Measurements from ENCODE around the gene NDFIP1.

NDFIP1 gene

DNA sequence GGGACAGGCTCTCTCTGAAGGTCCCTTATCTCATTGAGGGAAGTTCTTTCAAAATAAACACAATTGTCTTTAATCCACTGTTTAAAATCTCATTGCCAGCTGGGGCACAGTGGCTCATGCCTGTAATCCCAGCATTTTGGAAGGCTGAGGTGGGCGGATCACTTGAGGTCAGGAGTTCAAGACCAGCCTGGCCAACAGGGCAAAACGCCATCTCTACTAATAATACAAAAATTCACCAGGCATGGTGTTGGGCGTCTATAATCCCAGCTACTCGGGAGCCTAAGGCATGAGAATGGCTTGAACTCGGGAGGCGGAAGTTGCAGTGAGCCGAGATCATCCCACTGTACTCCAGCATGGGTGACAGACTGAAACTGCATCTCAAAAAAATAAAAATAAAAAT, 8.3 kb upstream of the NDFIP1 start:
- no peak for DNase-seq (ENCODE audit: low read depth in 2 of 2)
- no peak for TF ChIP-seq CTCF (IDR thresholded peaks at IDR 0.05; ENCODE audit: low read depth, low read length)
- H3K4me3 ChIP-seq (replicated peaks in 1 of 2; ENCODE audit: low read depth in 2 of 2, low read length in 2 of 2), result no peak overlapping the region

DNA sequence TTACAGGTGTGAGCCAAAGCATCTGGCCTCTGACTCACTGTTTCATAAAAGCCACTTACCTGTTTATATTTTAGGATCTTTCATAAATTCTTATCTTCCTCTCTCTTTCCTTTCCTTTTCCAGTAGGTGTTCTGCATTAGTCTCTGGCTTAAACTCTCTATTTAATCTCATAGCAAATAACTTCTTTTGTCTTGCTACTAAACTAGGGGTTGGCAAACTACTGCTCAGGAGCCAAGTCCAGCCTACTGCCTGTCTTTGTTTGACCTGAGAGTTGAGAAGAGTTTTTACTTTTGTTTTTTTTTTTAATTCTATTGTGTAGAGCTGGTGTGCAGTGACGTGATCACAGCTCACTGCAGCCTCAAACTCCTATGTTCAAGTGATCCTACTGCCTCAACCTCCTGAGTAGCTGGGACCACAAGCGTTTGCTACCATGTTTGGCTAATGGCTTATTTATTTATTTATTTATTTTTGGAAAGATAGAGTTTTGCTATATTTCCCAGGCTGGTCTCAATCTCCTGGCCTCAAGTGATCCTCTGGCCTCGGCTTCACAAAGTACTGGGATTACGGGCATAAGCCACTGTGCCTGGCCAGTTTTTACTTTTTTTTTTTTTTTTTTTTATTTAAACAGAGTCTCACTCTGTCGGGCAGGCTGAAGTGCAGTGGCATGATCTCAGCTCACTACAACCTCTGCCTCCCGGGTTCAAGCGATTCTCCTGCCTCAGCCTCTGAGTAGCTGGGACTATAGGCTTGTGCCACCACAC, 5.4 kb upstream of the NDFIP1 start:
- H3K4me3 ChIP-seq (replicated peaks in 1 of 2; ENCODE audit: low read depth in 2 of 2, low read length in 2 of 2), result no peak overlapping the region
- no peak for TF ChIP-seq CTCF (IDR thresholded peaks at IDR 0.05; ENCODE audit: low read depth, low read length)
- no peak for DNase-seq (ENCODE audit: low read depth in 2 of 2)

DNA sequence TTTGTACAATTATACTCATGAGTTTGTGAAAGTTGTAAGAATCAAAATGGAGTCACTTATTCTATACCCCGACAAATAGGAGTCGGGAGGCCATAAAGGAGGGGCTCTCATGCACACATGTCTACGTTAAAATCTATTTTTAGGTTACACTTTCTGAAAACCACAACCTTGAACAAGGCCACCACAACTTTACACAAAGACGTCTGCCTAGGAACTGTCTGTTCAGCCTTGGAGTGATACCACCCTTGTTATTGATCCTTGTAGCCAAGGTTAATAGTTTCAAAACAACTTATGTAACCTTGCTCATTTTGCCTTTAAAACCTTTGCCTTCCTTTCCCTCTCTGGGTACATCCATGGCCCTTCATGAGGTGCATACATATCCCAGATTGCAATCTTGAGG, 4.1 kb upstream of the NDFIP1 start:
- TF ChIP-seq CTCF (IDR thresholded peaks at IDR 0.05; ENCODE audit: low read depth, low read length), result no peak
- H3K4me3 ChIP-seq (replicated peaks in 1 of 2; ENCODE audit: low read depth in 2 of 2, low read length in 2 of 2), result no peak overlapping the region
- DNase-seq (ENCODE audit: low read depth in 2 of 2), result no peak

- H3K4me3 ChIP-seq (replicated peaks in 1 of 2; ENCODE audit: low read depth in 2 of 2, low read length in 2 of 2), result no peak overlapping the region
- peak; percentile 9 to 54 for DNase-seq (ENCODE audit: low read depth in 2 of 2)
- TF ChIP-seq CTCF (IDR thresholded peaks at IDR 0.05; ENCODE audit: low read depth, low read length), result no peak
Observed at GRCh38 chr5:142106061-142106460, 2.5 kb upstream of the NDFIP1 start.

GRCh38 chr5:142107036-142107735, 1.4 kb upstream of the NDFIP1 start:
- no peak for TF ChIP-seq CTCF (IDR thresholded peaks at IDR 0.05; ENCODE audit: low read depth, low read length)
- no peak for DNase-seq (ENCODE audit: low read depth in 2 of 2)
- no peak overlapping the region for H3K4me3 ChIP-seq (replicated peaks in 1 of 2; ENCODE audit: low read depth in 2 of 2, low read length in 2 of 2)

- no peak for DNase-seq (ENCODE audit: low read depth in 2 of 2)
- H3K4me3 ChIP-seq (replicated peaks in 1 of 2; ENCODE audit: low read depth in 2 of 2, low read length in 2 of 2), result peak overlapping the region; percentile 24 to 72
- no peak for TF ChIP-seq CTCF (IDR thresholded peaks at IDR 0.05; ENCODE audit: low read depth, low read length)
Observed at GRCh38 chr5:142107736-142108431, 695 bp upstream of the NDFIP1 start.
